ACC112 (cell line): ENCODE data around the gene NFRKB.
"Not testable (repeated sequence)": the region's sequence is repeated elsewhere in the genome, so short reads cannot be mapped to it uniquely, and the experiment has no call there.

Experiments used
- H2AFZ ChIP-seq: fragments of 200-600 bp; sonication (generic); one replicate; pipeline ENCODE4 v1.6.0; 2017; ENCODE audit warnings: antibody characterized with exemption, low read length; ENCODE audit not compliant: unreplicated experiment
- H3K27ac ChIP-seq: fragments of 200-600 bp; sonication (generic); 2 replicates; pipeline ENCODE4 v1.5.1; 2014; ENCODE audit warnings: low read depth, mild to moderate bottlenecking, antibody characterized with exemption, low read length, moderate library complexity
- H3K27me3 ChIP-seq: fragments of 200-600 bp; sonication (generic); 2 replicates; pipeline ENCODE4 v1.6.1; 2014; ENCODE audit warnings: mild to moderate bottlenecking, antibody characterized with exemption, low read length, moderate library complexity, mixed read lengths; ENCODE audit not compliant: insufficient read depth
- H3K36me3 ChIP-seq: fragments of 200-600 bp; sonication (generic); 2 replicates; pipeline ENCODE4 v1.6.1; 2016; ENCODE audit warnings: mild to moderate bottlenecking, antibody characterized with exemption, low read length, moderate library complexity, mixed read lengths; ENCODE audit not compliant: insufficient read depth
- H3K4me1 ChIP-seq: fragments of 200-600 bp; sonication (generic); one replicate; pipeline ENCODE4 v1.6.1; 2016; ENCODE audit warnings: low read length, mixed read lengths; ENCODE audit not compliant: insufficient read depth, unreplicated experiment, control insufficient read depth
- H3K4me3 ChIP-seq: fragments of 200-600 bp; sonication (generic); 2 replicates; pipeline ENCODE4 v1.5.1; 2014; ENCODE audit warnings: mild to moderate bottlenecking, low read depth, low read length
- H3K79me2 ChIP-seq: fragments of 200-600 bp; sonication (generic); one replicate; pipeline ENCODE4 v1.6.0; 2016; ENCODE audit warnings: low read length; ENCODE audit not compliant: control insufficient read depth, unreplicated experiment, insufficient read depth

The NFRKB gene

DNA sequence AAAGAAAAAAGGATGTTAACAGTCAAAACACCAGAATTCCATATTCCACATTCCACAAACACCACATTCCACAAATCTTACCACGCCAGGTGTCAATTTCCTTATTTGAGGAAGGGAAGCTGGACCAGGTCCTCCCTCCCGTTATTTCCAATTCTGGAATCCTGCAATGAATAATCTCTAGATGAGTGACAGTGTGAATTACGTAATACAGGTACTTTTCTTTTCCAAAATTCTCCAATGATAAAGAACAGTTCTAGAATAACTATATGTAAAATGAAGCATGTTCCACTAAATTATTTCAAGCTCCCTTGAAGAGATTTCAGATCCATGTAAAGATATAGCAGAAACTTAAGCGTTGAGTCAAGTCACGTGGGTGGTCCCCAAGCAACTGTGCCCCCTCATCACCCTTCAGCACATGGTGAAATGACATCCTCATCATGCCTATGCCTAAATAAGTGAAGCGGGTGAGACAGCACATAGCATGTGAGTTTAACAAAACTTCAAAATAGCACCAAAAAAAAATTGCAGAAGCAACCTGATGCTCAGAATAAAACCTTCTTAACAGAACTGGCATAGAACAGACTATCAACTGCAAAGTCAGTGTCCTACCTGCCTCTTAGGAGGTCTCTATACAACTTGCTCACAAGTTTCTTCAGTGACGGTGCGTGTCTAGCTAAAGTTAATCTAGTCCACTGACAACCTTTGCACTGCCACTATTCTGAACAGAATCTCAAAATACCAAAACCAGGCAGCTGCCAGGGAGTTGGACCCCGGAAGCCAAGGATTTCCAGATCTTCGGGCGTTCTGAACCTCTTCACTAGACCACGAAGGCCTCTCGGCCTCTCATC lies 876 bp downstream of the NFRKB start:
- H3K36me3 ChIP-seq: peaks cover 14% of the 10 kb centered on the region
- peak overlapping the region; percentile 85 for H3K4me3 ChIP-seq
- H3K27ac ChIP-seq: no peak overlapping the region
- H3K79me2 ChIP-seq: peaks cover 25% of the 10 kb centered on the region
- peaks cover 13% of the 10 kb centered on the region for H3K4me1 ChIP-seq
- no peaks in the 10 kb centered on the region for H3K27me3 ChIP-seq
- peak overlapping the region; percentile 52 for H2AFZ ChIP-seq

DNA sequence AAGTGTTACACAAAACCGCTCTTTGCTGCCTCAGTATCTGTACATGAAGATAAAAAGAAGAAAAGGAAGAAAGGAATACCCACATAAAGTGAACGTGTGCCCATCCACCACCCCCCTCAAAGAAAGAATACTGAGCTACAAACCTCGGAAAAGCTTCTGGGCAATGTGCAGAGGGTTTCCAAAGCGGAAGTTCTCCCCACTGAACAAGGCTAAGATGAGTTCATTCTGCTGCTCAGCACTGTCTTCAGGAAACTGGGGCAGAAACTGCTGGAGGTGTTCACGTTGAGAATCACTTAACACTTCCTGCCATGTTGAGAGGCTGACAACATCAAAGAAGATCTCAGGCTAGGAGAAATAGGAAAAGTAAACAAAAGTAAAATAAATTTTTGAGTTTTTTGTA lies 6.9 kb downstream of the NFRKB start:
- H3K4me3 ChIP-seq: no peak overlapping the region
- no peak overlapping the region for H2AFZ ChIP-seq
- H3K27me3 ChIP-seq: no peaks in the 10 kb centered on the region
- no peaks in the 10 kb centered on the region for H3K4me1 ChIP-seq
- peaks cover 7% of the 10 kb centered on the region for H3K79me2 ChIP-seq
- peaks cover 46% of the 10 kb centered on the region for H3K36me3 ChIP-seq
- H3K27ac ChIP-seq: no peak overlapping the region

DNA sequence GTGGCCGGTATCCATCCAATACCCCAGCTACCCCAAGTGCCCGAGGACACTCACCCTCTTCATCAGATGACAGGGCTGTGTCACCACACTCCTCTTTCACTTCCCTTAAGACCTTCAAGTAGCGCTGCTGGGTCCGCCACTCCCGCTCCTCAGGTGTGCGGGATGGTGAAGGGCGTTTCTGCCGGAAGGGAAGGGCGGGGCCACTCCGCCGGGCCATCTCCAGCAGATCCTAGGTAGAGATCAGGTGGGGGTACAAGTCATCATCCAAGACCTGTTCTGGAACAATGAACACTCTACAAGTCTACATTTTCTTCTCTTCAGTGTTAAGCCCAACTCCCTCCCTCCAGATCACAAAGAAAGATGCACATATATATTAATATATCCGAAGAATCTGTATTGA lies 10.0 kb downstream of the NFRKB start:
- Histone ChIP-seq H3K79me2 (no peaks in the 10 kb centered on the region), H3K36me3 (peaks cover 50% of the 10 kb centered on the region), H3K4me1 (no peaks in the 10 kb centered on the region), H3K27me3 (no peaks in the 10 kb centered on the region), H3K4me3 (no peak overlapping the region), H3K27ac (no peak overlapping the region), H2AFZ (no peak overlapping the region)

DNA sequence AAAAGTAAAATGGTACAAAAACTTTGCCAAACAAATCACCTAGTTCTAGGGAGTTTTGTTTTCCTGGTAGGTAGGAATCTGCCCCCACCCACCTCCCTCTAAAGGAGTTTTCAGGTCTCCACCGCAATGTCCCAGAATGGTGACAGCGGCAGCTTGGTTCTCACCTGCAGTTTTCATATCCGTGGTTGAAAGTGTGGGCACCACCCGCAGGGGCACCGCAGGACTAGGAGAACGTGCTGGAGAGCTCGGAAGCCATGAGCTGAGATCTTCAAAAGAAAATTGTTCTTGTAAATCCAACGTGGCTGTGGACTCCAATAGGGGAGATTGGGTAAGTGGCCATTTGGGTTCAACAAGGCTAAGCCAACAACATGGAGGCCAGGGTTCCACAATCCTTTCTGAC lies 10.8 kb downstream of the NFRKB start:
- Histone ChIP-seq H3K4me3 (no peak overlapping the region), H3K79me2 (no peaks in the 10 kb centered on the region), H2AFZ (no peak overlapping the region), H3K27ac (no peak overlapping the region), H3K27me3 (no peaks in the 10 kb centered on the region), H3K36me3 (peaks cover 51% of the 10 kb centered on the region), H3K4me1 (no peaks in the 10 kb centered on the region)

DNA sequence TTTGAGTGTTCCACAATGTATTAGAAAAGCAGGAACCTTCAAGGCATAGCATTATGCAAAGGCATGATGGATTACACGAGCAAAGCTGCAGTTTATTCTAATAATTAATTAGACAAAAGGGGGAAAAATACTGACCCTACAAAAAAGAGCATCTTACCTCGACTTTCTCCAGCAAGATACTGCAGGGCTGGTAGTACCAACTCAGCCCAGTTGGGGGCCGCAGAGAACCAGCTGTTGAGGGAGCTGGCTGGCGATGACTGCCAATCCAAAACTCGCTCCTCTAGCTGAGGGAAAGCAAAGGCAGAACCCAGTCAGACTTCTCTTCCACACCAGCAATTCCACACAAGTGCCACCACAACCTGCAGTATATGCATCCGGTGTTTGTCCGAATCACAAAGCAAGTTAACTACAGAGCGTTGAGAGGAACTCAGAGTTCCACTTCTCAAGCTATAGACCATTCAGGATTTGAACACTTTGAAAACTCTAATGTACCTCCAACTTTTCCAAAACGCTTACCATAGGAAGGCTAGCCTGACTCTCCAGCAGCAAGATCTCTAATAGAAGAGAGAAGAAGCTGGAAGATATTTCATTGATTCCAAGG lies 13.7 kb downstream of the NFRKB start:
- H3K27me3 ChIP-seq: no peaks in the 10 kb centered on the region
- H3K79me2 ChIP-seq: no peaks in the 10 kb centered on the region
- H3K36me3 ChIP-seq: peaks cover 30% of the 10 kb centered on the region; the same call in 1 of the 2 replicates
- H3K27ac ChIP-seq: no peak overlapping the region
- no peaks in the 10 kb centered on the region for H3K4me1 ChIP-seq
- no peak overlapping the region for H3K4me3 ChIP-seq
- no peak overlapping the region for H2AFZ ChIP-seq

DNA sequence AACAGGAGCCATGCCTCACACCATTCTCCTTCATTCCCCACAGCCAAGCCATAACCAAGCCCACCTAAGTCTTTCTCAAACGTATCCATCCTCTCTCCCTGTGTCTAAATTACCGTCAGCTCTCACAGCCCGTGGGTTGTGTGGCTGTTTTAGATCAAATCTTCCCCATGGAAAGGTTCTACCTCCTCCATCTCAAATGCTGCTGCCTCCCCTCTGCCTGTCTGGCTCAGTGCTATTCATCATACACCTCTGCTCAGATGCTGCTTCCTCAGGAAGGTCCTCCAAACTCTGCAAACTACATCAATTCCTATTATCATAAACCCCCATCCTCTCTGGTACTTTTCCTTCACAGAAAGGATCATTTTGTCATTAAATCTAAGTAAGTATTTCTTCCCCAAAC lies 15.1 kb downstream of the NFRKB start:
- no peaks in the 10 kb centered on the region for H3K27me3 ChIP-seq
- H3K4me3 ChIP-seq: no peak overlapping the region
- no peaks in the 10 kb centered on the region for H3K4me1 ChIP-seq
- no peak overlapping the region for H2AFZ ChIP-seq
- H3K36me3 ChIP-seq: peaks cover 37% of the 10 kb centered on the region; the same call in 1 of the 2 replicates
- no peak overlapping the region for H3K27ac ChIP-seq
- H3K79me2 ChIP-seq: no peaks in the 10 kb centered on the region

DNA sequence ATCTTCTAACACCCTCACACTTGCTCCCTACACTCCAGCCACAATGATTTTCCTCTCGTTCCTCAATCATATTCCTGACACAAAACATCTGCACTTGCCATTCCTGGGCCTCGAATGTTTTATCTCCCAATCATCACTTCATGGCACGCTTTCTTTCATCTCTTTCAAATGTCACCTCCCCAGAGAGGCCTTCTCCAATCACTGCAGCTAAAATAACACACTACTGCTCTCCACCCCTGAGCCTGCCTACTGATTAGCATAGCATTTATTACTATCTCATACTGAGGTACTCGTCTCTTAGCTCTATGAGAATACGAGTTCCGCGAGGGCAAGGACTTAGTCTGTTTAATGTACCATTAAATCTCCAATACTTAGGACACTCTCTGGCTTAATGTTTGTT lies 23.5 kb downstream of the NFRKB start:
- H3K4me3 ChIP-seq: no peak overlapping the region
- no peak overlapping the region for H2AFZ ChIP-seq
- H3K36me3 ChIP-seq: peaks cover 39% of the 10 kb centered on the region; the same call in 1 of the 2 replicates
- H3K27me3 ChIP-seq: no peaks in the 10 kb centered on the region
- H3K4me1 ChIP-seq: no peaks in the 10 kb centered on the region
- no peak overlapping the region for H3K27ac ChIP-seq
- H3K79me2 ChIP-seq: no peaks in the 10 kb centered on the region

DNA sequence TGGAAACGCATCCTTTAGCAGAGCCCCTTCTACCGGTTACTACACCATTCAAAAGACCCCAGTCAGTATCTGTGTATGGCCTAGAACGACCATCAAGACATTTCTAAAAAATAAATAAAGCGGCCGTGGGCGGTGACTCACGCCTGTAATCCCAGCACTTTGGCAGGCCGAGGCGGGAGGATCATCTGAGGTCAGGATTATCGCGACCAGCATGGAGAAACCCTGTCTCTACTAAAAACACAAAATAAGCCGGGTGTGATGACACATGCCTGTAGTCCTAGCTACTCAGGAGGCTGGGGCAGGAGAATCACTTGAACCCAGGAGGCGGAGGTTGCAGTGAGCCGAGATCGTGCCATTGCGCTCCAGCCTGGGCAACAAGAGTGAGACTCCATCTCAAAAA lies 26.8 kb downstream of the NFRKB start:
- H3K79me2 ChIP-seq, H3K4me3 ChIP-seq, H3K4me1 ChIP-seq, H3K27me3 ChIP-seq, H2AFZ ChIP-seq, H3K27ac ChIP-seq: not testable (repeated sequence)
- peaks cover 39% of the 10 kb centered on the region; the same call in 1 of the 2 replicates for H3K36me3 ChIP-seq

DNA sequence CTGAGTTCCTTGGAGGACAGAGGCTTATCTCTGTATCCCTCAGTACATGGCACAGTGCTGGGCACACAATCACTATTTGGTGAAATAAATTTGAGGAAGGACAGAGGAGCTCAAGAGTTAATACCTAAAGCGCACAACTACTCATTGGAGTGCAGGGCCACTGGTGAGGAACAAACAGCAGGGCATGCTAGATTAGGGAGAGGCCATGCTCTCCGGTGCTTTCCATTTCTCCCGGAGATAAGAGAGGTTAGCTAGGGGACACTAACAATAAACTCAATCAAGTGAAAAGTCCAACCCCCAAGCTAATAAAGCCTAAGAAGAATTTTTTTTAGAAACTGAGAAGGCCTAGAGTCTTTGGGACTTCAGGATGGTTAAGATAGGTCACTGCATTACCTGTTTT lies 29.1 kb downstream of the NFRKB start:
- Histone ChIP-seq H3K36me3 (peaks cover 40% of the 10 kb centered on the region; the same call in 1 of the 2 replicates), H3K4me1 (peaks cover 11% of the 10 kb centered on the region), H3K79me2 (no peaks in the 10 kb centered on the region), H3K27me3 (no peaks in the 10 kb centered on the region), H2AFZ (no peak overlapping the region), H3K27ac (no peak overlapping the region), H3K4me3 (no peak overlapping the region)

DNA sequence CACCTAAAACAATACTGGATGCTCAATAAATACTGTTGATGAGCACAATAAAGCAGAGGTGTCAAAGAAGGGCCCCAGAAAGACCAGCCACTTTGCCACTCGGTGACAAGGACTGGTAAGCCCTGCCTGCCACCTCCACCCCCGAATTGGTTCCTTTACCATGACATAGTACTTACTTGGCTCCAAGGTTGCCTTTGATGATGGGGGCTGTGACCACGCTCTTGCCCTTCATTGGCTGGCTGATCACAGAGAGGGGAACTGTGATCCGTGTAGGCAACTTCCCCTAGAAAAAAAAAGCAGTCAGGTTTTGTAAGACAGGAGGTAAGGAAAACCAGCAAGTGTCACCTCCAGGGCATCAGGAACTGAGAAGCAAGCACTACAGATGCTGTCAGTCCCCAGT lies 29.7 kb downstream of the NFRKB start:
- Histone ChIP-seq H3K4me3 (no peak overlapping the region), H3K27ac (no peak overlapping the region), H3K36me3 (peaks cover 38% of the 10 kb centered on the region; the same call in 1 of the 2 replicates), H3K4me1 (peaks cover 16% of the 10 kb centered on the region), H2AFZ (no peak overlapping the region), H3K27me3 (no peaks in the 10 kb centered on the region), H3K79me2 (peaks cover 1% of the 10 kb centered on the region)

DNA sequence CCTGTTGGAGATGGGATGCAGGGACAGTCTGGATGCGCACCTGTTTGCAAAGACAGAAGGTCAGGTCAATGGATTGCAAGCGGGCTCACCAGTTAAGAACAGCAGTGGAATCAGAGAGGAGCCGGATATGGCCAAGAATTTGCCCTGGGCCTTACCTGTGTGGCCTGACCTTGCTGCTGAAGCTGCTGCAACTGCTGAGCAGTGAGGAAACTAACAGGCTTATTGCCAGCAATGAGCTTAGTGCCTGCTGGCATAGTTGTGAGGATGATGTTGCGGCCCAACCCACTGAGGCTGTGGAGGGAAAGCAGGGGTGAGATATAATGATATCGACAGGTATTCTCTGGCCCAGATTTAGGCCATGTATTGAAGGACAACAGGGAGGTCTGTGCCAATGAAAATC lies 30.6 kb downstream of the NFRKB start:
- Histone ChIP-seq H3K4me3 (no peak overlapping the region), H3K79me2 (peaks cover 2% of the 10 kb centered on the region), H3K27me3 (no peaks in the 10 kb centered on the region), H3K36me3 (peaks cover 41% of the 10 kb centered on the region; the same call in 1 of the 2 replicates), H3K4me1 (peaks cover 16% of the 10 kb centered on the region), H3K27ac (no peak overlapping the region), H2AFZ (no peak overlapping the region)
